Measurements from ENCODE around the gene TEN1. TPM values are rescaled to one million over a fixed set of nuclear protein-coding genes. Genes with fewer than 3 reads are reported as not detected.

The TEN1 gene
- total and polyA plus RNA-seq, 7 experiments from 2014 or later, result 12.8 to 20.1 (median 13.8) TPM

- Mint-ChIP-seq H3K27me3 (no peaks in the 10 kb centered on the region), H3K36me3 (peaks cover 0 to 16% (median 5%) of the 10 kb centered on the region in 5 donors), H3K27ac (peak overlapping the region in 1 of 9 donors; percentile 42), H3K9me3 (no peaks in the 10 kb centered on the region), H3K4me1 (peaks cover 14 to 24% (median 14%) of the 10 kb centered on the region in 7 donors), H3K4me3 (no peak overlapping the region)
- CTCF ChIA-PET, result interaction anchor here (0.8 to 1.0 kb wide), 2 partner anchors 10 to 284 kb away, joined by 3 to 6 read pairs; no protein-coding TSS in a partner anchor
- intact Hi-C loops (cut with micrococcal nuclease), result no loop called here
- H3K36me3 ChIP-seq (ENCODE audit: control insufficient read depth in 2 of 3, insufficient read depth in 3 of 3, low read length in 3 of 3), result peaks cover 0 to 9% (median 0%) of the 10 kb centered on the region in 3 experiments
- no peak overlapping the region for H3K4me3 ChIP-seq (ENCODE audit: low read length)
- H3K27ac ChIP-seq (ENCODE audit: low read depth, low read length), result no peak overlapping the region
- no peaks in the 10 kb centered on the region for H3K9me3 ChIP-seq (ENCODE audit: control insufficient read depth in 2 of 3, low read length in 3 of 3)
- no peaks in the 10 kb centered on the region for H3K27me3 ChIP-seq (ENCODE audit: control insufficient read depth in 2 of 2, insufficient read depth in 2 of 2, low read length in 2 of 2)
- DNase-seq (no peak), ATAC-seq (no peak)
- POLR2A ChIA-PET, result interaction anchor here (1.0 to 1.4 kb wide), 2 partner anchors 13 to 54 kb away, joined by 3 to 5 read pairs; partner anchors contain the start of gene FBF1
- peaks cover 9 to 12% of the 10 kb centered on the region in 2 donors for H3K4me1 ChIP-seq (ENCODE audit: control insufficient read depth in 2 of 2, insufficient read depth in 2 of 2, low read length in 2 of 2)
Measured at GRCh38 chr17:75995385-75995925, 16.4 kb downstream of the TEN1 start.

GRCh38 chr17:75996665-75997590, 17.9 kb downstream of the TEN1 start:
- intact Hi-C loops (cut with micrococcal nuclease), result no loop called here

GRCh38 chr17:75998327-75998795, 19.3 kb downstream of the TEN1 start:
- Mint-ChIP-seq H3K4me3 (peak overlapping the region in 2 of 10 donors; percentile 11 to 34), H3K9me3 (no peaks in the 10 kb centered on the region), H3K27ac (peak overlapping the region in 5 of 9 donors; percentile 4 to 85 (median 45)), H3K36me3 (peaks cover 0 to 3% (median 0%) of the 10 kb centered on the region in 5 donors), H3K4me1 (peaks cover 14 to 24% (median 14%) of the 10 kb centered on the region in 7 donors), H3K27me3 (no peaks in the 10 kb centered on the region)
- Histone ChIP-seq H3K9me3 (ENCODE audit: control insufficient read depth in 2 of 3, low read length in 3 of 3) (no peaks in the 10 kb centered on the region), H3K27ac (ENCODE audit: low read depth, low read length) (no peak overlapping the region), H3K4me3 (ENCODE audit: low read length) (no peak overlapping the region), H3K27me3 (ENCODE audit: control insufficient read depth in 2 of 2, insufficient read depth in 2 of 2, low read length in 2 of 2) (no peaks in the 10 kb centered on the region), H3K4me1 (ENCODE audit: control insufficient read depth in 2 of 2, insufficient read depth in 2 of 2, low read length in 2 of 2) (peaks cover 9 to 12% of the 10 kb centered on the region in 2 donors), H3K36me3 (ENCODE audit: control insufficient read depth in 2 of 3, insufficient read depth in 3 of 3, low read length in 3 of 3) (peaks cover 0 to 2% (median 0%) of the 10 kb centered on the region in 3 experiments)
- CTCF ChIA-PET, result interaction anchor here (0.6 to 2.1 kb wide), 4 partner anchors 76 to 366 kb away, joined by 3 to 6 read pairs (median 4); no protein-coding TSS in a partner anchor
- intact Hi-C loops (cut with micrococcal nuclease), result no loop called here
- POLR2A ChIA-PET, result interaction anchor here (0.7 to 2.5 kb wide), 4 partner anchors 18 to 117 kb away, joined by 3 to 10 read pairs (median 4); no protein-coding TSS in a partner anchor
- no peak for DNase-seq
- ATAC-seq, result no peak

More at GRCh38 chr17:75996665-75997590, 17.9 kb downstream of the TEN1 start:
- no peaks in the 10 kb centered on the region for H3K9me3 ChIP-seq (ENCODE audit: control insufficient read depth in 2 of 3, low read length in 3 of 3)
- peaks cover 9 to 12% of the 10 kb centered on the region in 2 donors for H3K4me1 ChIP-seq (ENCODE audit: control insufficient read depth in 2 of 2, insufficient read depth in 2 of 2, low read length in 2 of 2)
- Mint-ChIP-seq H3K27ac (peak overlapping the region; percentile 7 to 95 (median 82)), H3K36me3 (peaks cover 0 to 7% (median 0%) of the 10 kb centered on the region in 5 donors), H3K9me3 (no peaks in the 10 kb centered on the region), H3K4me1 (peaks cover 14 to 24% (median 14%) of the 10 kb centered on the region in 7 donors), H3K27me3 (no peaks in the 10 kb centered on the region), H3K4me3 (peak overlapping the region in 9 of 10 donors; percentile 16 to 79 (median 53))
- ATAC-seq (peak; percentile 78), DNase-seq (peak in 2 of 9 donors; percentile 11 to 57)
- ChIA-PET CTCF (interaction anchor here (0.6 to 2.1 kb wide), 6 partner anchors 8 to 304 kb away, joined by 3 to 6 read pairs (median 4); partner anchors contain the start of gene TRIM65), POLR2A (interaction anchor here (0.6 to 2.5 kb wide), 3 partner anchors 13 to 56 kb away, joined by 3 to 10 read pairs (median 3); partner anchors contain the start of gene FBF1)
- H3K4me3 ChIP-seq (ENCODE audit: low read length), result no peak overlapping the region
- H3K27ac ChIP-seq (ENCODE audit: low read depth, low read length), result peak overlapping the region; percentile 18
- no peaks in the 10 kb centered on the region for H3K27me3 ChIP-seq (ENCODE audit: control insufficient read depth in 2 of 2, insufficient read depth in 2 of 2, low read length in 2 of 2)
- H3K36me3 ChIP-seq (ENCODE audit: control insufficient read depth in 2 of 3, insufficient read depth in 3 of 3, low read length in 3 of 3), result peaks cover 0 to 4% (median 0%) of the 10 kb centered on the region in 3 experiments

GRCh38 chr17:76000016-76000754, 21.1 kb downstream of the TEN1 start:
- Mint-ChIP-seq H3K27ac (peak overlapping the region in 1 of 9 donors; percentile 43), H3K9me3 (peaks cover 0 to under 1% (median 0%) of the 10 kb centered on the region in 11 donors), H3K4me1 (peaks cover 14 to 25% (median 14%) of the 10 kb centered on the region in 7 donors), H3K4me3 (no peak overlapping the region), H3K36me3 (peaks cover 0 to 3% (median 0%) of the 10 kb centered on the region in 5 donors), H3K27me3 (no peaks in the 10 kb centered on the region)
- ATAC-seq (peak; percentile 77), DNase-seq (peak; percentile 27 to 76 (median 56))
- H3K9me3 ChIP-seq (ENCODE audit: control insufficient read depth in 2 of 3, low read length in 3 of 3), result no peaks in the 10 kb centered on the region
- no peak overlapping the region for H3K4me3 ChIP-seq (ENCODE audit: low read length)
- no peak overlapping the region for H3K27ac ChIP-seq (ENCODE audit: low read depth, low read length)
- no peaks in the 10 kb centered on the region for H3K27me3 ChIP-seq (ENCODE audit: control insufficient read depth in 2 of 2, insufficient read depth in 2 of 2, low read length in 2 of 2)
- ChIA-PET CTCF (interaction anchor here (1.0 to 2.9 kb wide), 7 partner anchors 10 to 427 kb away, joined by 3 to 12 read pairs (median 3); partner anchors contain the start of gene UBALD2), POLR2A (interaction anchor here (0.5 kb wide), 1 partner anchor 142 kb away, joined by 3 read pairs; no protein-coding TSS in a partner anchor)
- H3K36me3 ChIP-seq (ENCODE audit: control insufficient read depth in 2 of 3, insufficient read depth in 3 of 3, low read length in 3 of 3), result no peaks in the 10 kb centered on the region
- intact Hi-C loops (cut with micrococcal nuclease), result loop anchor here in 1 of 2 donors (1.0 kb wide), 1 partner anchor 299 kb away; no protein-coding TSS in a partner anchor
- peaks cover 9 to 12% of the 10 kb centered on the region in 2 donors for H3K4me1 ChIP-seq (ENCODE audit: control insufficient read depth in 2 of 2, insufficient read depth in 2 of 2, low read length in 2 of 2)

GRCh38 chr17:76000755-76001521, 21.9 kb downstream of the TEN1 start, which contains the start of gene CDK3:
CDK3 (plus strand) TSS chr17:76000855; CDS start chr17:76001426, 571 bp downstream.
- intact Hi-C loops (cut with micrococcal nuclease), result loop anchor here in 1 of 2 donors (1.0 kb wide), 1 partner anchor 298 kb away; no protein-coding TSS in a partner anchor
- peaks cover 0 to 4% (median 2%) of the 10 kb centered on the region in 5 donors for H3K36me3 Mint-ChIP-seq
- peak within 1 kb of the TSS in 2 of 9 donors; percentile 12 to 43 for H3K27ac Mint-ChIP-seq
- Histone ChIP-seq H3K27ac (ENCODE audit: low read depth, low read length) (no peak within 1 kb of the TSS), H3K4me3 (ENCODE audit: low read length) (no peak within 1 kb of the TSS), H3K9me3 (ENCODE audit: control insufficient read depth in 2 of 3, low read length in 3 of 3) (no peaks in the 10 kb centered on the region), H3K27me3 (ENCODE audit: control insufficient read depth in 2 of 2, insufficient read depth in 2 of 2, low read length in 2 of 2) (no peaks in the 10 kb centered on the region), H3K4me1 (ENCODE audit: control insufficient read depth in 2 of 2, insufficient read depth in 2 of 2, low read length in 2 of 2) (peaks cover 9 to 12% of the 10 kb centered on the region in 2 donors), H3K36me3 (ENCODE audit: control insufficient read depth in 2 of 3, insufficient read depth in 3 of 3, low read length in 3 of 3) (no peaks in the 10 kb centered on the region)
- peaks cover 14 to 25% (median 20%) of the 10 kb centered on the region in 7 donors for H3K4me1 Mint-ChIP-seq
- ATAC-seq, result no peak
- DNase-seq, result no peak
- ChIA-PET CTCF (interaction anchor here (0.6 to 2.9 kb wide), 8 partner anchors 9 to 427 kb away, joined by 3 to 12 read pairs (median 3); partner anchors contain the start of gene UBALD2), POLR2A (interaction anchor here (1.1 kb wide), 1 partner anchor 95 kb away, joined by 3 read pairs; no protein-coding TSS in a partner anchor)
- peaks cover 0 to 3% (median 0%) of the 10 kb centered on the region in 11 donors for H3K9me3 Mint-ChIP-seq
- no peaks in the 10 kb centered on the region for H3K27me3 Mint-ChIP-seq
- H3K4me3 Mint-ChIP-seq, result no peak within 1 kb of the TSS

Measured in naive thymus-derived CD4-positive, alpha-beta T cell (primary cell).